GM12878 (cell line): ENCODE results near the gene LONP1. TPM values are rescaled to one million over a fixed set of nuclear protein-coding genes. Genes with fewer than 3 reads are reported as not detected.

Experiments used
- BHLHE40 ChIP-seq, 2 experiments: fragments of 450-650 bp in 1 of 2; IDR thresholded peaks; 2 replicates each; pipeline ENCODE4 v1.6.1; 2011 to 2017; ENCODE audit warnings: low read depth in 2 of 2, borderline replicate concordance in 1 of 2, improper control_type of control experiment in 1 of 2, low read length in 1 of 2, mild to moderate bottlenecking in 1 of 2
- CBX3 ChIP-seq: fragments of 200-600 bp; sonication (generic); IDR thresholded peaks from 2 replicates; pipeline ENCODE4 v1.6.1; 2016; ENCODE audit warnings: low read depth, borderline replicate concordance
- DPF2 ChIP-seq: fragments of 450-650 bp; IDR thresholded peaks from 2 replicates; pipeline ENCODE4 v1.6.1; 2017; ENCODE audit warnings: mild to moderate bottlenecking
- FOXK2 ChIP-seq: fragments of 450-650 bp; IDR thresholded peaks from 2 replicates; pipeline ENCODE4 v1.6.1; 2017; ENCODE audit warnings: mild to moderate bottlenecking, moderate library complexity
- MXI1 ChIP-seq: fragments of 150-350 bp; IDR thresholded peaks from 2 replicates; pipeline ENCODE4 v1.6.1; 2011; ENCODE audit warnings: low read depth, mild to moderate bottlenecking, inconsistent platforms, low read length, improper control_type of control experiment
- TCF7 ChIP-seq: IDR thresholded peaks from 2 replicates; pipeline ENCODE4 v1.6.1; 2014; ENCODE audit warnings: antibody characterized with exemption, borderline replicate concordance
- ZNF217 ChIP-seq: fragments of 450-650 bp; IDR thresholded peaks from 2 replicates; pipeline ENCODE4 v1.6.1; 2017; ENCODE audit warnings: antibody characterized with exemption, mild to moderate bottlenecking
- ZNF274 ChIP-seq: IDR thresholded peaks from one replicate; pipeline ENCODE4 v1.8.0; 2011; ENCODE audit not compliant: insufficient read length, insufficient read depth
- polyA plus RNA-seq, 11 experiments: library from polyadenylated mRNA; depleted of rRNA in 4 of 11; unstranded in 6 of 11; stranded (reverse) in 5 of 11; fragments of >200 nt; fragmentation: Nextera tagmentation in 4 of 11; fragmentation: Illumina TruSeq in 1 of 11; extraction: Ambion mirVana in 4 of 11; extraction: Trizol in 1 of 11; gene quantifications; 1 replicate in 1 of 11; 2 replicates in 10 of 11; pipeline versions ENCODE4 v1.2.1 to v1.2.3, GENCODE V29; 2011 to 2016; ENCODE audit warnings: inconsistent platforms in 2 of 11, missing spikeins in 2 of 11, low read depth in 1 of 11
- total RNA-seq, 4 experiments: library from RNA; depleted of rRNA in 3 of 4; stranded (reverse); fragments of >200 nt in 3 of 4; fragmentation: Illumina TruSeq in 1 of 4; extraction: Trizol in 1 of 4; gene quantifications; 2 replicates each; pipeline versions ENCODE4 v1.2.1 to v1.2.3, GENCODE V29; 2013 to 2021
- TF ChIP-seq, protein P1 (sequence below): fragments of 450-650 bp; formaldehyde crosslinking; IDR thresholded peaks from 2 replicates; pipeline ENCODE4 v1.4.0; 2022; ENCODE audit warnings: mild to moderate bottlenecking, moderate library complexity
- TF ChIP-seq, protein P2 (sequence below): IDR thresholded peaks from 2 replicates; pipeline ENCODE4 v1.6.1; 2012; ENCODE audit warnings: improper control_type of control experiment, low read depth, low read length; ENCODE audit not compliant: insufficient replicate concordance
- TF ChIP-seq, protein P3 (sequence below): fragments of 450-650 bp; IDR thresholded peaks from 2 replicates; pipeline ENCODE4 v1.6.1; 2017; ENCODE audit warnings: low read depth, mild to moderate bottlenecking, moderate library complexity

LONP1 gene
- total and polyA plus RNA-seq, 10 of the 15 experiments (the other 5 are each of a cell fraction or from before 2014, with no cell fraction given): 0.61 to 136 (median 59.5) TPM

DNA sequence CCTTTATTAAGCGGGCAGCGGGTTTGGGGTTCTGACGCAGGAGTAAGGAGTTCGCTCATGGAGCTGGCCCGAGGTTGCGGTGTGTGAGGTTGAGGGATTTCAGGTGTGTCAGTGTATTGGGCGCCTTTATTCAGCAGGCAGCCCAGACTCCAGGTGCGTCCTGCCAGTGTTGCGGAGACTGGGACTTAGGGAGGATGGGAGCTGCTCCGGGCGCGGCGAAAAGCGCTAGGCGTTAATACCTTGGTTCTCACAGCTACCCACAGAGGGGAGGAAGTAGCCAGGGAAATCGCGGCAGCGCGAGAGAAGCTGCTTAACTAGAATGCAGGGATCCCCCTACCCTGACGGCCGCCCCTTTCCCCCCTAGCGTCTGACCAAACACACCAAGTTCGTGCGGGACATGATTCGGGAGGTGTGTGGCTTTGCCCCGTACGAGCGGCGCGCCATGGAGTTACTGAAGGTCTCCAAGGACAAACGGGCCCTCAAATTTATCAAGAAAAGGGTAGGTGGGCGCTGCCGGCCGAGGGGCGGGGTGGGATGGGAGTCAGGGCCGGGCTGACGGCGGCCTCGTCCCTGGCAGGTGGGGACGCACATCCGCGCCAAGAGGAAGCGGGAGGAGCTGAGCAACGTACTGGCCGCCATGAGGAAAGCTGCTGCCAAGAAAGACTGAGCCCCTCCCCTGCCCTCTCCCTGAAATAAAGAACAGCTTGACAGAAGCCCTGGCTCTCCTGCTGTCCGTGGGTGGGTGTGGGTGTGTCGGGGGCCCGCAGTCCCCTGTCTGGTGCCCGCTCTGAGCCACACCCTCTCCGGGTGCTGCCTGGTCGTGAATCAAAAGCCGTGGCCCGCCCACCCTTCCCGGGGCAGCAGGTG lies 28.8 kb downstream of the LONP1 start (continued):
- TF ChIP-seq MXI1 (no peak), TCF7 (no peak), ZNF274 (no peak), ZNF217 (no peak), DPF2 (no peak), FOXK2 (no peak), BHLHE40 (IDR thresholded peaks at IDR 0.05; ENCODE audit: borderline replicate concordance in 1 of 2, low read depth in 2 of 2, low read length in 1 of 2) (no peak), CBX3 (no peak)
- TF ChIP-seq, protein P1, sequence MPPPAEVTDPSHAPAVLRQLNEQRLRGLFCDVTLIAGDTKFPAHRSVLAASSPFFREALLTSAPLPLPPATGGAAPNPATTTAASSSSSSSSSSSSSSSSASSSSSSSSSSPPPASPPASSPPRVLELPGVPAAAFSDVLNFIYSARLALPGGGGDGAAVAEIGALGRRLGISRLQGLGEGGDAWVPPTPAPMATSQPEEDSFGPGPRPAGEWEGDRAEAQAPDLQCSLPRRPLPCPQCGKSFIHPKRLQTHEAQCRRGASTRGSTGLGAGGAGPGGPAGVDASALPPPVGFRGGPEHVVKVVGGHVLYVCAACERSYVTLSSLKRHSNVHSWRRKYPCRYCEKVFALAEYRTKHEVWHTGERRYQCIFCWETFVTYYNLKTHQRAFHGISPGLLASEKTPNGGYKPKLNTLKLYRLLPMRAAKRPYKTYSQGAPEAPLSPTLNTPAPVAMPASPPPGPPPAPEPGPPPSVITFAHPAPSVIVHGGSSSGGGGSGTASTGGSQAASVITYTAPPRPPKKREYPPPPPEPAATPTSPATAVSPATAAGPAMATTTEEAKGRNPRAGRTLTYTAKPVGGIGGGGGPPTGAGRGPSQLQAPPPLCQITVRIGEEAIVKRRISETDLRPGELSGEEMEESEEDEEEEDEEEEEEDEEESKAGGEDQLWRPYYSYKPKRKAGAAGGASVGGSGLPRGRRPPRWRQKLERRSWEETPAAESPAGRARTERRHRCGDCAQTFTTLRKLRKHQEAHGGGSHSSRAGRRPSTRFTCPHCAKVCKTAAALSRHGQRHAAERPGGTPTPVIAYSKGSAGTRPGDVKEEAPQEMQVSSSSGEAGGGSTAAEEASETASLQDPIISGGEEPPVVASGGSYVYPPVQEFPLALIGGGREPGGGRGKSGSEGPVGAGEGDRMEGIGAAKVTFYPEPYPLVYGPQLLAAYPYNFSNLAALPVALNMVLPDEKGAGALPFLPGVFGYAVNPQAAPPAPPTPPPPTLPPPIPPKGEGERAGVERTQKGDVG (CRISPR knock-in tag): no peak
- TF ChIP-seq, protein P2, sequence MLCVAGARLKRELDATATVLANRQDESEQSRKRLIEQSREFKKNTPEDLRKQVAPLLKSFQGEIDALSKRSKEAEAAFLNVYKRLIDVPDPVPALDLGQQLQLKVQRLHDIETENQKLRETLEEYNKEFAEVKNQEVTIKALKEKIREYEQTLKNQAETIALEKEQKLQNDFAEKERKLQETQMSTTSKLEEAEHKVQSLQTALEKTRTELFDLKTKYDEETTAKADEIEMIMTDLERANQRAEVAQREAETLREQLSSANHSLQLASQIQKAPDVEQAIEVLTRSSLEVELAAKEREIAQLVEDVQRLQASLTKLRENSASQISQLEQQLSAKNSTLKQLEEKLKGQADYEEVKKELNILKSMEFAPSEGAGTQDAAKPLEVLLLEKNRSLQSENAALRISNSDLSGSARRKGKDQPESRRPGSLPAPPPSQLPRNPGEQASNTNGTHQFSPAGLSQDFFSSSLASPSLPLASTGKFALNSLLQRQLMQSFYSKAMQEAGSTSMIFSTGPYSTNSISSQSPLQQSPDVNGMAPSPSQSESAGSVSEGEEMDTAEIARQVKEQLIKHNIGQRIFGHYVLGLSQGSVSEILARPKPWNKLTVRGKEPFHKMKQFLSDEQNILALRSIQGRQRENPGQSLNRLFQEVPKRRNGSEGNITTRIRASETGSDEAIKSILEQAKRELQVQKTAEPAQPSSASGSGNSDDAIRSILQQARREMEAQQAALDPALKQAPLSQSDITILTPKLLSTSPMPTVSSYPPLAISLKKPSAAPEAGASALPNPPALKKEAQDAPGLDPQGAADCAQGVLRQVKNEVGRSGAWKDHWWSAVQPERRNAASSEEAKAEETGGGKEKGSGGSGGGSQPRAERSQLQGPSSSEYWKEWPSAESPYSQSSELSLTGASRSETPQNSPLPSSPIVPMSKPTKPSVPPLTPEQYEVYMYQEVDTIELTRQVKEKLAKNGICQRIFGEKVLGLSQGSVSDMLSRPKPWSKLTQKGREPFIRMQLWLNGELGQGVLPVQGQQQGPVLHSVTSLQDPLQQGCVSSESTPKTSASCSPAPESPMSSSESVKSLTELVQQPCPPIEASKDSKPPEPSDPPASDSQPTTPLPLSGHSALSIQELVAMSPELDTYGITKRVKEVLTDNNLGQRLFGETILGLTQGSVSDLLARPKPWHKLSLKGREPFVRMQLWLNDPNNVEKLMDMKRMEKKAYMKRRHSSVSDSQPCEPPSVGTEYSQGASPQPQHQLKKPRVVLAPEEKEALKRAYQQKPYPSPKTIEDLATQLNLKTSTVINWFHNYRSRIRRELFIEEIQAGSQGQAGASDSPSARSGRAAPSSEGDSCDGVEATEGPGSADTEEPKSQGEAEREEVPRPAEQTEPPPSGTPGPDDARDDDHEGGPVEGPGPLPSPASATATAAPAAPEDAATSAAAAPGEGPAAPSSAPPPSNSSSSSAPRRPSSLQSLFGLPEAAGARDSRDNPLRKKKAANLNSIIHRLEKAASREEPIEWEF: no peak
- TF ChIP-seq, protein P3, sequence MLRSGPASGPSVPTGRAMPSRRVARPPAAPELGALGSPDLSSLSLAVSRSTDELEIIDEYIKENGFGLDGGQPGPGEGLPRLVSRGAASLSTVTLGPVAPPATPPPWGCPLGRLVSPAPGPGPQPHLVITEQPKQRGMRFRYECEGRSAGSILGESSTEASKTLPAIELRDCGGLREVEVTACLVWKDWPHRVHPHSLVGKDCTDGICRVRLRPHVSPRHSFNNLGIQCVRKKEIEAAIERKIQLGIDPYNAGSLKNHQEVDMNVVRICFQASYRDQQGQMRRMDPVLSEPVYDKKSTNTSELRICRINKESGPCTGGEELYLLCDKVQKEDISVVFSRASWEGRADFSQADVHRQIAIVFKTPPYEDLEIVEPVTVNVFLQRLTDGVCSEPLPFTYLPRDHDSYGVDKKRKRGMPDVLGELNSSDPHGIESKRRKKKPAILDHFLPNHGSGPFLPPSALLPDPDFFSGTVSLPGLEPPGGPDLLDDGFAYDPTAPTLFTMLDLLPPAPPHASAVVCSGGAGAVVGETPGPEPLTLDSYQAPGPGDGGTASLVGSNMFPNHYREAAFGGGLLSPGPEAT: no peak
